ENCODE results near the gene EPHA8. TPM values are rescaled to one million over a fixed set of nuclear protein-coding genes. Genes with fewer than 3 reads are reported as not detected.

The EPHA8 gene
- polyA plus RNA-seq, 1 experiment: not detected

DNA sequence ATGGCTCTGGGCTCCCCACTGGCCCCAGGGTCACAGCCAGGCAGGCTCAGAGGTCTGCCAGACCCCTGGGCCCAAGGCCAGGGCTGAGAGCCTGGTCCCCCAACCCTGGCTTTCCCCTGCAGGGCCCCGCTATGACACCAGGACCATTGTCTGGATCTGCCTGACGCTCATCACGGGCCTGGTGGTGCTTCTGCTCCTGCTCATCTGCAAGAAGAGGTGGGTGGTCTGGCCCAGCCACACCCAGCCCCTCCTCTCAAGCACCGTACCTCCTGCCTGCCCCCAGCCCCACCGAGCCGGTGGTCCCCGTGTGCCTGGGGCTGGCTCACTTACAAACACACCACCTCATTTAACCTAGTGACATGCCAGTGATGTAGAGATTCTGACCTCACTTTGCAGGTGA is 31.8 kb downstream of the EPHA8 start:
- TF ChIP-seq CTCF (IDR thresholded peaks at IDR 0.05; ENCODE audit: low read depth, low read length): no peak
- no peak for DNase-seq (ENCODE audit: low read depth, low spot score)
- no peak overlapping the region for H3K27ac ChIP-seq (ENCODE audit: low read depth, low read length)
- POLR2A ChIA-PET: no interaction called here
- CTCF ChIA-PET: no interaction called here
- no peaks in the 10 kb centered on the region; the same call in 1 of the 2 replicates for H3K9me3 ChIP-seq (ENCODE audit: control insufficient read depth, insufficient read depth, low read length)
- H3K4me3 ChIP-seq (ENCODE audit: low read depth, low read length): no peak overlapping the region
- H3K27me3 ChIP-seq (ENCODE audit: control insufficient read depth, insufficient read depth, low read length): peaks cover 33% of the 10 kb centered on the region

DNA sequence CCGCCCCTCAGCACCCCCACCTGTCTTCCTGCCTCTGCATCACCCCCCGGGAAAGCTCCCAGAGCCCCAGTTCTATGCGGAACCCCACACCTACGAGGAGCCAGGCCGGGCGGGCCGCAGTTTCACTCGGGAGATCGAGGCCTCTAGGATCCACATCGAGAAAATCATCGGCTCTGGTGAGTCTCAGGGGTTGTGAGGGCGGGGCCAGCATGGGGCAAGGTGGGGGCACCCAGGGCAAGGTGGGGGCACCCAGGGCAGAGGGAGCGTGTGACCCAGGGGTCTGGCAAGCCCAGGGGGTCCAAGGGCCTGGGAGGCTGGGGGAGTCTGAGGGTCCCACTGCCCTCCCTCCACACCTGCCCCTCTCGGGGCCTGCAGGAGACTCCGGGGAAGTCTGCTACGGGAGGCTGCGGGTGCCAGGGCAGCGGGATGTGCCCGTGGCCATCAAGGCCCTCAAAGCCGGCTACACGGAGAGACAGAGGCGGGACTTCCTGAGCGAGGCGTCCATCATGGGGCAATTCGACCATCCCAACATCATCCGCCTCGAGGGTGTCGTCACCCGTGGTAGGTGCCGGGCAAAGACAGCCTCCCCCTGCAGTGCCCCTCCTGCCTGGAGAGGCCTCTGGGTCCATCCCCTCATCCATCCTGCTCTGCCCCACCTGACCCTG is 34.1 kb downstream of the EPHA8 start:
- Histone ChIP-seq H3K4me3 (ENCODE audit: low read depth, low read length) (no peak overlapping the region), H3K27me3 (ENCODE audit: control insufficient read depth, insufficient read depth, low read length) (peaks cover 30% of the 10 kb centered on the region), H3K27ac (ENCODE audit: low read depth, low read length) (no peak overlapping the region), H3K9me3 (ENCODE audit: control insufficient read depth, insufficient read depth, low read length) (no peaks in the 10 kb centered on the region; the same call in 1 of the 2 replicates)
- ChIA-PET CTCF (no interaction called here), POLR2A (no interaction called here)
- TF ChIP-seq CTCF (IDR thresholded peaks at IDR 0.05; ENCODE audit: low read depth, low read length): no peak
- DNase-seq (ENCODE audit: low read depth, low spot score): no peak

GRCh38 chr1:22597996-22598395 is 34.7 kb downstream of the EPHA8 start:
- H3K4me3 ChIP-seq (ENCODE audit: low read depth, low read length): no peak overlapping the region
- H3K27ac ChIP-seq (ENCODE audit: low read depth, low read length): no peak overlapping the region
- no peak for DNase-seq (ENCODE audit: low read depth, low spot score)
- POLR2A ChIA-PET: no interaction called here
- CTCF ChIA-PET: no interaction called here
- peaks cover 25% of the 10 kb centered on the region for H3K27me3 ChIP-seq (ENCODE audit: control insufficient read depth, insufficient read depth, low read length)
- TF ChIP-seq CTCF (IDR thresholded peaks at IDR 0.05; ENCODE audit: low read depth, low read length): no peak
- H3K9me3 ChIP-seq (ENCODE audit: control insufficient read depth, insufficient read depth, low read length): no peaks in the 10 kb centered on the region; the same call in 1 of the 2 replicates

DNA sequence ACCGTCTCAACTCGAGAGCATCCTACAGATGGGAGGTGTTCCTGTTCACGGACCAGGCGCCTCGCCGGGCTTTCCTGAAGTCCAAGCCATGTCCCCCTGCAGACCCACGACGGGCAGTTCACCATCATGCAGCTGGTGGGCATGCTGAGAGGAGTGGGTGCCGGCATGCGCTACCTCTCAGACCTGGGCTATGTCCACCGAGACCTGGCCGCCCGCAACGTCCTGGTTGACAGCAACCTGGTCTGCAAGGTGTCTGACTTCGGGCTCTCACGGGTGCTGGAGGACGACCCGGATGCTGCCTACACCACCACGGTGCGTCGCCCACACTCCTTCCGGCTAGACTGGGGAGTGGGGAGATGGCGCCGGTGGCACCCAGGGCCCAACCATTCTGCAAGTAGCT is 35.4 kb downstream of the EPHA8 start:
- Histone ChIP-seq H3K9me3 (ENCODE audit: control insufficient read depth, insufficient read depth, low read length) (no peaks in the 10 kb centered on the region), H3K4me3 (ENCODE audit: low read depth, low read length) (no peak overlapping the region), H3K27ac (ENCODE audit: low read depth, low read length) (no peak overlapping the region), H3K27me3 (ENCODE audit: control insufficient read depth, insufficient read depth, low read length) (peaks cover 23% of the 10 kb centered on the region)
- no peak for DNase-seq (ENCODE audit: low read depth, low spot score)
- CTCF ChIA-PET: no interaction called here
- POLR2A ChIA-PET: no interaction called here
- TF ChIP-seq CTCF (IDR thresholded peaks at IDR 0.05; ENCODE audit: low read depth, low read length): no peak

- ChIA-PET POLR2A (no interaction called here), CTCF (no interaction called here)
- Histone ChIP-seq H3K9me3 (ENCODE audit: control insufficient read depth, insufficient read depth, low read length) (no peaks in the 10 kb centered on the region), H3K27me3 (ENCODE audit: control insufficient read depth, insufficient read depth, low read length) (peaks cover 35% of the 10 kb centered on the region), H3K4me3 (ENCODE audit: low read depth, low read length) (no peak overlapping the region), H3K27ac (ENCODE audit: low read depth, low read length) (no peak overlapping the region)
- TF ChIP-seq CTCF (IDR thresholded peaks at IDR 0.05; ENCODE audit: low read depth, low read length): no peak
- no peak for DNase-seq (ENCODE audit: low read depth, low spot score)
Observed at GRCh38 chr1:22600071-22600816, 37.0 kb downstream of the EPHA8 start.
